ENCODE data around the gene WWOX. TPM values are rescaled to one million over a fixed set of nuclear protein-coding genes. Genes with fewer than 3 reads are reported as not detected.

Gene WWOX
- total RNA-seq, 1 donor from 2014 or later: 18.6 TPM

DNA sequence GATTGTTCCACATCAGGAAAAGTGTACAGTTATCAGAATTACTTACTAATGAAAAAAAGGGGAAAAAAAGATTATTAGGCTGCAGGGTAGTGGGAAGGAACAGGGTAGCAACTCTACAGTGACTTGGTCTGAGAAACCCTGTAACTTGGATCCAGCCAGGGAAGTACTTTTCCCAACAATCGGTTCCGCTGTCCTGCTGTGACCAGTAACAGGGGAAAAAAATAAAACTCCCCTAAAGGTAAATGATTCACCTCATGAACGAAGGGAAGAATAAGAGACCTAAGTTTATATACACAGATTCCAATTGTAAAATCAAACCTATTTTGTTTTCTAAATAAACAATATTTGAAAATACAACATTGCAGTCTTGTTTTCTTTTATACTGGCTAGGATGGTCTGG, 189.9 kb downstream of the WWOX start:
- DNase-seq (ENCODE audit: low spot score): no peak
- no peaks in the 10 kb centered on the region for H3K9me3 Mint-ChIP-seq (ENCODE audit: unreplicated experiment)
- H3K36me3 Mint-ChIP-seq (ENCODE audit: low read depth, unreplicated experiment): no peaks in the 10 kb centered on the region
- H3K4me3 Mint-ChIP-seq (ENCODE audit: unreplicated experiment): no peak overlapping the region
- peaks cover 3% of the 10 kb centered on the region for H3K27me3 Mint-ChIP-seq (ENCODE audit: unreplicated experiment)
- H3K4me1 Mint-ChIP-seq (ENCODE audit: unreplicated experiment): peaks cover 19% of the 10 kb centered on the region
- no peak overlapping the region for H3K27ac Mint-ChIP-seq (ENCODE audit: unreplicated experiment)
- TF ChIP-seq, protein P1, sequence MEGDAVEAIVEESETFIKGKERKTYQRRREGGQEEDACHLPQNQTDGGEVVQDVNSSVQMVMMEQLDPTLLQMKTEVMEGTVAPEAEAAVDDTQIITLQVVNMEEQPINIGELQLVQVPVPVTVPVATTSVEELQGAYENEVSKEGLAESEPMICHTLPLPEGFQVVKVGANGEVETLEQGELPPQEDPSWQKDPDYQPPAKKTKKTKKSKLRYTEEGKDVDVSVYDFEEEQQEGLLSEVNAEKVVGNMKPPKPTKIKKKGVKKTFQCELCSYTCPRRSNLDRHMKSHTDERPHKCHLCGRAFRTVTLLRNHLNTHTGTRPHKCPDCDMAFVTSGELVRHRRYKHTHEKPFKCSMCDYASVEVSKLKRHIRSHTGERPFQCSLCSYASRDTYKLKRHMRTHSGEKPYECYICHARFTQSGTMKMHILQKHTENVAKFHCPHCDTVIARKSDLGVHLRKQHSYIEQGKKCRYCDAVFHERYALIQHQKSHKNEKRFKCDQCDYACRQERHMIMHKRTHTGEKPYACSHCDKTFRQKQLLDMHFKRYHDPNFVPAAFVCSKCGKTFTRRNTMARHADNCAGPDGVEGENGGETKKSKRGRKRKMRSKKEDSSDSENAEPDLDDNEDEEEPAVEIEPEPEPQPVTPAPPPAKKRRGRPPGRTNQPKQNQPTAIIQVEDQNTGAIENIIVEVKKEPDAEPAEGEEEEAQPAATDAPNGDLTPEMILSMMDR (IDR thresholded peaks at IDR 0.05; ENCODE audit: unreplicated experiment): no peak

DNA sequence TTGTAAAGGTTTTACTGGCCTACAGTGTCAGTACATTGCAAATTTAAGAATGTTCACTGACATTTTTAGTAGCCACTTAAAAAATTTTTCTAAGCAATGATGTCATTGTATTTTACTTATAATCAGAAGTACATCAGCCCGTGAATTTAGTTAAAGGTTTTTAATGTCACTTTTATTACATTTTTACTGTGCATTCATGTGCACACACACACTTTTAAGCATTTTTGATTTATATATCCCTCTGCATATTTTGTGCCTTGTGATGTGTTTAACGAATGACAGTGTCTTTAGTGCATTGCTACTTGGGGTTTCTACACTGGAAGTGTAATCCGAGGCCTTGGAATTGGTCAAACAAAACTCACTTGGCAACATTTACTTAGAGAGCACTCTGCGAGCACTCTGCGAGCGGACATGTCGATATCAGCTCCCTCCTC, 190.4 kb downstream of the WWOX start:
- TF ChIP-seq, protein P1 (IDR thresholded peaks at IDR 0.05; ENCODE audit: unreplicated experiment): no peak
- H3K36me3 Mint-ChIP-seq (ENCODE audit: low read depth, unreplicated experiment): no peaks in the 10 kb centered on the region
- H3K27me3 Mint-ChIP-seq (ENCODE audit: unreplicated experiment): peaks cover 3% of the 10 kb centered on the region
- peaks cover 22% of the 10 kb centered on the region for H3K4me1 Mint-ChIP-seq (ENCODE audit: unreplicated experiment)
- H3K27ac Mint-ChIP-seq (ENCODE audit: unreplicated experiment): no peak overlapping the region
- H3K4me3 Mint-ChIP-seq (ENCODE audit: unreplicated experiment): no peak overlapping the region
- H3K9me3 Mint-ChIP-seq (ENCODE audit: unreplicated experiment): no peaks in the 10 kb centered on the region
- DNase-seq (ENCODE audit: low spot score): no peak

DNA sequence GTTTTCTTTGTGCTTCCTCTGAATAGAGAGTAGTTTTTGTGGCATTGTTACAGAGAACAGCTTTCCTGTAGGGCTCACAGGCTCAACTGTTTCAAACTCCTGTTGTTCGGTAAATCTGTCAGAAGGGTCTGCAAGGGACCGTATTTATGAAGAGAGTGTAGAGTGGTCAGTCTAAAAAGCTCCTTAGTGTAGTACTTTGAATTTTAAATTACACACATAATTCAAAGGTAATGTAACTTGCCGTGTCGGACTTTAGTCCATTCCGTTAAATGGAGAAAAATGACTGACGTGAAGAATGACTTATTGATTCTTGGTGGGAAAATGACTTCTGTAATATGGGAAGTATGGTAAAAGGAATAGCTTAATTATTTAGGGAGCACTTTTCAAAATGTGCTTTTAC, 190.9 kb downstream of the WWOX start:
- TF ChIP-seq, protein P1 (IDR thresholded peaks at IDR 0.05; ENCODE audit: unreplicated experiment): no peak
- DNase-seq (ENCODE audit: low spot score): no peak
- H3K9me3 Mint-ChIP-seq (ENCODE audit: unreplicated experiment): no peaks in the 10 kb centered on the region
- H3K4me3 Mint-ChIP-seq (ENCODE audit: unreplicated experiment): no peak overlapping the region
- peaks cover 3% of the 10 kb centered on the region for H3K27me3 Mint-ChIP-seq (ENCODE audit: unreplicated experiment)
- no peaks in the 10 kb centered on the region for H3K36me3 Mint-ChIP-seq (ENCODE audit: low read depth, unreplicated experiment)
- H3K4me1 Mint-ChIP-seq (ENCODE audit: unreplicated experiment): peaks cover 22% of the 10 kb centered on the region
- H3K27ac Mint-ChIP-seq (ENCODE audit: unreplicated experiment): peak overlapping the region; percentile 8

DNA sequence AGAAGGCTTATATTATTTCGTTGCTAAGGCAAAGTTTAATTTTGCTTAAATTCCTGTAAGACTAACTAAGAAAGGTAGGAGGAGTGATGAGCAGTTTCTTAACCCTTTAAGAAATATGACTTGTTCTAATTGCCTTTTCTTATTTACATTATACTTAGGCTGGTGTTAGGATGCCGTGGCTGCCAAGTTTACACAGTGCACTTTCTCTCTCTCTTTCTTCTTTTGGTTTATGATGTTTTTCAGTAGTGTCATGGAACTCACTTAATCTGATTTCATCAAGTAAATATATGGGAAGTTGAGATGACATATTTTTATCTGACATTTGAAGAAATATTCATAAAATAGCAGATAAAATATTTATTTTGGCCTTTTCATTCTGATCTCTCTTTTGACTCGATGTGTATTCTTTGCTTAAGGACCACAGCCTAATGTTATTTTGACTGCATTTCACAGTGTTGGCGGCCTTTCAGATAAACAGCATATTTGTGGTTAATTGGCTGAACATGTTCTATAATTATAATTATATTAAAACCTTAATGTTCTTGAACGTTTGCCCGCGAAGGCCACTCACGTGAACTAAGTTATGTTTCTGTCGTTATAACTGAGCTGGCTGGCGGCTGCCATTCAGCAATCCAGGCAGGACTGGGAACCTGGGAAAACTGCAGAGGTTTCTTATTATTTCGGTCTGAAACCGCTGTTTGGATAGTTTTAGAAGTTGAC, 191.6 kb downstream of the WWOX start:
- H3K27me3 Mint-ChIP-seq (ENCODE audit: unreplicated experiment): peaks cover 3% of the 10 kb centered on the region
- H3K27ac Mint-ChIP-seq (ENCODE audit: unreplicated experiment): no peak overlapping the region
- no peak for DNase-seq (ENCODE audit: low spot score)
- H3K9me3 Mint-ChIP-seq (ENCODE audit: unreplicated experiment): no peaks in the 10 kb centered on the region
- no peaks in the 10 kb centered on the region for H3K36me3 Mint-ChIP-seq (ENCODE audit: low read depth, unreplicated experiment)
- H3K4me3 Mint-ChIP-seq (ENCODE audit: unreplicated experiment): no peak overlapping the region
- TF ChIP-seq, protein P1 (IDR thresholded peaks at IDR 0.05; ENCODE audit: unreplicated experiment): no peak
- peaks cover 22% of the 10 kb centered on the region for H3K4me1 Mint-ChIP-seq (ENCODE audit: unreplicated experiment)

DNA sequence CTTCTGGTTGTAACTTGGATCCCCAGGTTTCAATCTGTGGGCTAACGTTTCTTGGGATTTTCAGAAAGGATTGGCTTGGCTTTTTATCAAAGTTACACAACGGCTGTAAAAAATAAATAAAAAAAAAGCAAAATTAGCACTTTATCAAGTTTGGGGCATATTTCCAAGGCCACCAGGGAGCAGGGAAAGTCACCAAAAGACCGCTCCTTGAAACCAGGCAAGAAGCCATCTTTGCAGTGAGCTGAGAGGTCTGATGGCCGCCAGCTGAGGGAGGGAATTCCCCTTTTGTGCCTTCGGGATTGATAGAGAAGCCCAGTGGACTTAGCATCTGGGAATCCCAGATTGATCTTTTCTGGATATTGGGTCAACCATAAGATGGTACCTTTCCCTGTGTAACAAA, 192.2 kb downstream of the WWOX start:
- peaks cover 22% of the 10 kb centered on the region for H3K4me1 Mint-ChIP-seq (ENCODE audit: unreplicated experiment)
- TF ChIP-seq, protein P1 (IDR thresholded peaks at IDR 0.05; ENCODE audit: unreplicated experiment): no peak
- H3K27me3 Mint-ChIP-seq (ENCODE audit: unreplicated experiment): peaks cover 3% of the 10 kb centered on the region
- H3K4me3 Mint-ChIP-seq (ENCODE audit: unreplicated experiment): no peak overlapping the region
- DNase-seq (ENCODE audit: low spot score): no peak
- no peak overlapping the region for H3K27ac Mint-ChIP-seq (ENCODE audit: unreplicated experiment)
- no peaks in the 10 kb centered on the region for H3K9me3 Mint-ChIP-seq (ENCODE audit: unreplicated experiment)
- no peaks in the 10 kb centered on the region for H3K36me3 Mint-ChIP-seq (ENCODE audit: low read depth, unreplicated experiment)
